HG03460 (cell line): Measurements from ENCODE around the gene MXI1.

Source experiments
- ATAC-seq: cut with Tn5 transposase; IDR thresholded peaks from one replicate; pipeline ENCODE4 v1.9.1; 2021; ENCODE audit not compliant: unreplicated experiment

Gene MXI1

GRCh38 chr10:110273474-110273873 is 66.1 kb downstream of the MXI1 start:
- no peak for ATAC-seq

DNA sequence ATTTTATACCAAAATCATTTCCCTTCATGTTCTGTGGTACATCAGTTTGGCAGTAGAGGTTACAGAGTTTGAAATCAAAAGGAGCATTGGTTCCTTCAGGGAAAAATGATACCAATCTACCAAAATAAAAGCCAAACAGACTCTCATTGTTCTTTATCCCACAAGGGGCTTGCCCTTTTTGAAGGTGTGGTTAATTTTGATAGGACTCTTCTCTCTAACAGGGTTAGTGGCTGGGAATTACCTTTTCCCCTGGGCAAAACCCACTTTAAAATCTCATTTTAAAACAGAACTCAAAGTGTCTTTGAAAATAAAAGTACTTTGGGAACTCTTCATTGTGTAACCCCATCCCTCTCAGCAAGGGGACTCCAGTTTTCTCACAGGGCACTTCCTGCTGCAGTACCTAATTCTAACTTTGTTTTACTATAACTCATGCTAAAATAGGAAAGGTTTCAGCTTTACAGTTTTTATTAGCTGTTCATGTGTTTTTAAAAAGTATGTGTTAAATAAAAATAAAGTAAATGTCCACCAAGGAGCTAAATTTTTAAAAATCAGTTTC is 66.7 kb downstream of the MXI1 start:
- no peak for ATAC-seq

- no peak for ATAC-seq
These were observed 67.2 kb downstream of the MXI1 start for GRCh38 chr10:110274647-110275046.

DNA sequence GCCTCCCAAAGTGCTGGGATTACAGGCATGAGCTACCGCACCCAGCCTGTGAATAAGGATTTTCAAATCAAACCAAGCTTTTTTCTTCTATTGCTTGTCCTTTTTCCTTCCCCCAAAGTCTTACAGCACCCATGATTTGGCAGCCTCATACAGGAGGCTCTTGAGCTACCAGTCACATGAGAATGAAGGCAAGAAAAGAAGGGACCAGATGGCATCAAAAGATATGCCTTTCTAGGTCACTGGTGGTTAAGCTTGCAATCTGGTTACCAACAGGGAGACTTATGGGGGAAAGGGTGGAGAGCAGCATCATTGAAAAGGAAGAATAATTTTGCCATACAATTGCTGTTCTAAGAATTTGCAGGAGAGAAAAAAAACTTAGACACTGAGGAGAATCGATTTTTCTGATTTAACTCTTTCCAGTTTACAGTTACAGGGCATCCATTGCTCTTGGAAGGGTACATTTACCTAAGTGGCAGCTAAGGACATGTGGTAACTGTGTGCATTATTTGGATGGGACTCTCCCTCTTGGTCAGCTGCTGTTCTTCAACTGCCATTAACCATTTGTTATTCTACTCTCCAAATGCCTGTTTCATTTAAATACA is 67.8 kb downstream of the MXI1 start:
- ATAC-seq: no peak

DNA sequence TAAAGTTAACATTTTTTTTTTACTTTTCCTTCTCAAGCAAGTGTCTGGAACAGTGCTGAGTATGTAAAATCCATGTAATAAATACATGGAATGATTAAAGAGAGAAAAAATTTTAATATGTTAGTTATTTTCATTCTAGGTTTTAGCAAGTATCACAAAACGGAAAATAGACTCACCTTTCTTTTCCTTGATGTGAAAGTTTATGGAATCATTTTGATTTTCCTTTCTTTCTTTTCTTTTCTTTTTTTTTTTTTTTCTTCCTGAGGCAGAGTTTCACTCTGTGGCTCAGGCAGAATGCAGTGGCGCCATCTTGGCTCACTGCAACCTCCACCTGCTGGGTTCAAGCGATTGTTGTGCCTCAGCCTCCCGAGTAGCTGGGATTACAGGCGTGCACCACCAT is 69.2 kb downstream of the MXI1 start:
- no peak for ATAC-seq

GRCh38 chr10:110277591-110277990 is 70.2 kb downstream of the MXI1 start:
- ATAC-seq: no peak

GRCh38 chr10:110278562-110279406 is 71.4 kb downstream of the MXI1 start:
- no peak for ATAC-seq

DNA sequence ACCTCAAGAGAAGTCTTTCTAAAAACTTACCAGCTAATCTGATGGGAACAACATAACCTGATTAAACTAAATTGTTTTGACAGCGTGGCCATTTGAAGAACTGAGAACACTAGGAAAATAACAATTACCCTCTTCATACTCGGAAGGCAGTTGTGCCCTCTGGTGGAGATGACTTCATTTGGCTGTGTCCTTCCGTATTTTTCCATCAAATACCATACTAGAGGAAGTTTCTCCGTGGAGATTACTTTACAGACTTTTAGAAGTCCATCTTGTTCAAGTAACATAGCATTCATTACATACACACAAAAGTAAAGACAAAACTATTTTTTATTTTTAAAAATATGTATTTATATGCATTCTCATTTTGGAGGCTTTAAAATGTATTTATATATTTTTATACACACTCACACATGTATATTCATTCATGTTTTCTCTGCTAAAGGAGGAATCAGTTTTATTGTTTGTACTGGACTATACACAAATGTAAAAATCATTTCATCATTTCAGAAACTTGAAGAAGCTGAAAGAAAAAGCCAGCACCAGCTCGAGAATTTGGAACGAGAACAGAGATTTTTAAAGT is 72.1 kb downstream of the MXI1 start:
- no peak for ATAC-seq

DNA sequence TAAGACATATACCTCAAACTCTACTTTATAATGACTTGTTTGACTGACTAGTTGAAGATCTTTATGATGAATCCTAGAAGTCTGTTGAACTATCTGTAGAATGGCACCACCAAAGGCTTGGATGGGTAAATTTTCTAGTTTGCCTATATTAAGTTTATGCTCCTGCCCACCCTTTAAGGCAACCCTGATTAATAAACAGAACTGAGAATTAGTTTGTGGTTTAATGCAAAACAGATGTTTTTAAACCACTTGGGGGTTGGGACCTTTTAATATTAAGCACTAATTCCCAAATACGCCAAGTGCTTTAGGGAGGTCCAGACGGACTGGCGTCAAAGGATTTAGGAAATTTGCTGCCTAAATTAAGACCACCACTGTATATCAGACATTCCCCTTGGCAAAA is 76.9 kb downstream of the MXI1 start:
- ATAC-seq: no peak

DNA sequence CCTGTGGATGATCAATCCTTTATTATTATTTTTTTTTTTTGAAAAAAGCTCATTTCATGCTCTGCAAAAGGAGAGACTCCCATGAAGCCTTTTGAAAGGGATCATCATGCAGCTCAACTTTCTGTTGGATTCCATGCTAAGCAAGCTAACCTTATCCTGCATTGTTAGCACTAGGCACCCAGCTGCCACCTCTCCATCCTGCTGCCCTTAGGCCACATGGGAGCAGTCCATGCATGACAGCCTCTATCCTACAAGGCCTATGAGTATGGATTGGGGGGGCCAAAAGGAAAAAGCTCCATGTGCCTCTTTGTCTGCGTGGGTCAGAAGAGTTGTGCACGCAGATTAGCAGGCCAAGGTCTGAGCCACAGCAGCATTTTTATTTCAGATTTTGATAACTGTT is 78.1 kb downstream of the MXI1 start:
- ATAC-seq: no peak

- ATAC-seq: no peak
These were observed 79.4 kb downstream of the MXI1 start for GRCh38 chr10:110286841-110287240.

GRCh38 chr10:110296966-110297365 is 89.6 kb downstream of the MXI1 start:
- ATAC-seq: no peak

GRCh38 chr10:110300486-110300986 is 93.1 kb downstream of the MXI1 start:
- ATAC-seq: no peak

GRCh38 chr10:110303681-110304080 is 96.3 kb downstream of the MXI1 start:
- no peak for ATAC-seq

DNA sequence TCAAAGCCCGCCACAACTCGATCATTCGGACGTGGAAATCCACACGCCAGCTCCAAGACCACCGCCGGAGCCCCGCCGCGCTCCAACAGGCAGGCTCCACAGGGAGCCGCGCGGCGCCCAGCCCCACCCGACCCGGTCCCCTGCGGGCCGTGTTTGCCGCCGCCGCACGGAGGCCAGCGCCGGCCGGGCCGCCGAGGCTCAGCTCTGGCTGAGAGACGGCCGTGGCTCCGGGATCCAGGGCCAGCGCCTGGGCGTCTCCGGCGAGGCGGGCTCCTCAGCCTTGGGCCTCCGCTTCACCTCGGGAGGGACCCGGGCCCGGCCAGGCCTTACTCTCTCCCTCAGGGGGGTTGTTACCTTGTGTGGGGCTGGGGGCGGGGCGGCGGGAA is 97.0 kb downstream of the MXI1 start:
- ATAC-seq: peak; percentile 40

GRCh38 chr10:110304780-110305421 is 97.5 kb downstream of the MXI1 start, which contains the start of gene SMNDC1:
Gene SMNDC1 (minus strand): TSS chr10:110304920. CDS start chr10:110303587, 1,333 bp downstream.
- peak; percentile 93 for ATAC-seq

- peak; percentile 47 for ATAC-seq
These were observed 98.5 kb downstream of the MXI1 start for GRCh38 chr10:110305767-110306451.

DNA sequence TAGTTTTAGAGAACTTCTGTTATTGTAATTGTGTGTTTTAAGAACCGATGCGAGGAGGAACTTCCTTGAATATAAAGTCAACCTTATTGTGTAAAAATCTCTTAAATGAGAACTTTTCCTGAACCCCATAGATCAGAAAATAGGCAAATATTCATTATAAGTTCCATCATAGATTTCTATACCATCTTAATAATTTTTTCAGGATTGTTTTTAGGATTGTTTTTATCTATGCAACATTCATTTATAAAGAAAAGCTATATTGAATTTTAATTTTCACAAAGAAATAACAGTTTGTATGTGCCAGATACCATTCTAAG is 99.0 kb downstream of the MXI1 start:
- no peak for ATAC-seq

GRCh38 chr10:110307805-110308204 is 100.4 kb downstream of the MXI1 start:
- no peak for ATAC-seq

DNA sequence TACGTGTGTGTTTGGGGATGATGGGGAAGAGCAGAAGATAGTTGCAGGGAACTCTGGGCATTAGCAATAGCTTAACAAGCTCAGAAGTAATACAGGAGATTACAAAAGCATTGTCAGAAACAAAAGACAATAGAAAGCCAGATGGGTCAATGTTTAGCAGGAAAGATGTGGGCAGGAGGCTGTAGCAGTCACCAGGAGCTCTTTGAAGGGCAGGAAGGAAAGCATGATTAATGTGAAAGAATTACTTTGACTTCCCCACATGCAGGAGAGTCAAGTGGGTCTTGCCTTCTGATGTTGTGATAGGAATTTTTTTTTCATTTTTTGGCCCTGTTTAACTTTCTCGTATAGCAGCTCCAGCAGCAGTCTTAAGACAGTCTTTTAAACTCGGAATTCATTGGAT is 103.3 kb downstream of the MXI1 start:
- ATAC-seq: no peak
